ENCODE results near the gene SLC24A3.

The SLC24A3 gene

DNA sequence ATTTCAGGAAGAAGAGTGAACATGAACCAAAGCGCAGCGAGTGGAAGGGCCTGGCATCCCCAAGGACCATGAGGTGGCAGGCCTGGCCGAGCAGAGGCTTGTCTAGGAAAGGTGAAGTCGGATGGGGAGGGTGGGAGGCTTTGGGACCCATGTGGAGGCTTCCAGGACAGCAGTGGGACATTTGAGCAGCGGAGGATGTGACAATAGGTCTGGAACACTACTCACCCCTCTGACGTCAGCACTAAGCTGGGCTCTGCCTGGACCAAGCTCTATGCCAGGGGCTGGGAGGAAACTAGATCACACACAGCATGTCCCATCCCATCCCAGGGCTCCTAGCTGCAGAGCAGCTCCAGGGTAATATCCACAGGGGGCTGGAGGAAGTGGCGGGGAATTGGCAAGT is 370.3 kb downstream of the SLC24A3 start:
- Mint-ChIP-seq H3K4me3 (no peak overlapping the region), H3K9me3 (no peaks in the 10 kb centered on the region), H3K36me3 (ENCODE audit: low read depth) (no peaks in the 10 kb centered on the region), H3K27me3 (no peaks in the 10 kb centered on the region), H3K27ac (no peak overlapping the region), H3K4me1 (ENCODE audit: low read depth) (no peaks in the 10 kb centered on the region)

DNA sequence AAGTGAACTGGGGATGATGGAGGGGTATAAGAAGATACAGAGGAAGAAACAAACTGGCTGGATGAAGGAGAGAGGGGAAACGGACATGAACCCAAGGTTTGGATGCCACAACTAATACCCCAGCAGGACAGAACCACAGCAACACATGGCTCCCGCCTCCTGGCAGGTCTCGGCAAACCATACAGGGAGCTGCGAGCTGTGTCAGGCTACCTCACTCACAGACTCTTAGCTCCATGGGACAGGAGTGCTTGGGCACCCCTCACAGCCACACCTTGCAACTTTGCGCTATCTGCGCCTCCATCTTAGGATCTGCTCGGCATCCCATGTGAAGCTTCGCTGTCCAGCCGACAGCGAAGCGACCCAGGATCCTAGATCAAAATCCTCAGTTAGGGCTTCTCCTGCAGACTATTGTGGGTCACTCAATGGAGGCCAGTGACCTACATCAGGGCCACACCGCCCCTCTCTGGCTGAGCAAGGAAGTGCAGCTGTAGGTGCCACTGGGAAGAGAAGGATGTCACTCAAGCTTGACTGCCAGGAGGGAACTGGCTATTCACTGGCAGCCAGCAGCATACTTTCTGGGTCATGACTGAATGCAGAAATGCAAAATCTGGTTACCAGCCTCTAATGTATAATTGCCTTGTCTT is 371.2 kb downstream of the SLC24A3 start:
- Mint-ChIP-seq H3K4me3 (no peak overlapping the region), H3K36me3 (ENCODE audit: low read depth) (no peaks in the 10 kb centered on the region), H3K4me1 (ENCODE audit: low read depth) (no peaks in the 10 kb centered on the region), H3K27ac (no peak overlapping the region), H3K27me3 (no peaks in the 10 kb centered on the region), H3K9me3 (no peaks in the 10 kb centered on the region)

DNA sequence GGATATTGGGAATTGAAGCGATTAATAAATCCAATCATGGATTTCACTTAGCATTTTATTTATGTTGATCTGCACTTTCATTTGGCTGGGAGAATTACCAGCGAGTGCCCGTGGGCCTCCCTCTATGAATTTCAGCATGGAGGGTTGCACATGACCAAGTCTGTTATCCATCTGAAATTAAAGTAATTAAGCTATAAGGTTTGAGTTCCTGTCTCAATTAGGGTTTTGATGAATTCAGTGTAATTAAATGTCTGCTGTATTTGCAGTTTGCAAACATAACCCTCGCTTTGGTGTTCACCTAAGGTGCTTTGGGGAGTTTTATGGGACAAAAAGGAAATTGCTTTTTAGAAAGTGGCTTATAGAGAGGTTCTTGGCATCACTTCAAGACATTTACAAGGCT is 375.8 kb downstream of the SLC24A3 start:
- H3K9me3 Mint-ChIP-seq: no peaks in the 10 kb centered on the region
- no peaks in the 10 kb centered on the region for H3K27me3 Mint-ChIP-seq
- H3K36me3 Mint-ChIP-seq (ENCODE audit: low read depth): no peaks in the 10 kb centered on the region
- no peak overlapping the region for H3K27ac Mint-ChIP-seq
- no peaks in the 10 kb centered on the region for H3K4me1 Mint-ChIP-seq (ENCODE audit: low read depth)
- H3K4me3 Mint-ChIP-seq: no peak overlapping the region

DNA sequence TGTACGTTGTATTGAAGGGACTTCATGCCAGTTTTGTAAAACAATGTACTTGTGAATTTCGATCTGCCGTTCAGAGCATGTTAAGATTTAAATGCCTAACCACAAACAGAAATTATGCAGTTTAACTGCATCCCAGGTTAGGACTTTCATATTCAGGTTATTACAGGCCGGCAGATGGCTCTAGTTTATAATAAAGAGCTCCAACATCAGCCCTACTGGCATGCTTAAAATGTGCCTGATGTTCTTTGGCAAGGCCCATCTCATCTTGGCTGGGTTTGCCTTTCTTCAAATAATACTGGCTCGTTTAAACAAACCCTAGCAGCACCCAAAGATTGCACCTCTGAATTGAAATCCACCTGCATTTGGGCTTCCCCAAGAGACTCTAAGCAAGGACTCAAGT is 376.3 kb downstream of the SLC24A3 start:
- H3K27ac Mint-ChIP-seq: no peak overlapping the region
- no peaks in the 10 kb centered on the region for H3K36me3 Mint-ChIP-seq (ENCODE audit: low read depth)
- H3K9me3 Mint-ChIP-seq: no peaks in the 10 kb centered on the region
- H3K27me3 Mint-ChIP-seq: no peaks in the 10 kb centered on the region
- H3K4me3 Mint-ChIP-seq: no peak overlapping the region
- no peaks in the 10 kb centered on the region for H3K4me1 Mint-ChIP-seq (ENCODE audit: low read depth)

DNA sequence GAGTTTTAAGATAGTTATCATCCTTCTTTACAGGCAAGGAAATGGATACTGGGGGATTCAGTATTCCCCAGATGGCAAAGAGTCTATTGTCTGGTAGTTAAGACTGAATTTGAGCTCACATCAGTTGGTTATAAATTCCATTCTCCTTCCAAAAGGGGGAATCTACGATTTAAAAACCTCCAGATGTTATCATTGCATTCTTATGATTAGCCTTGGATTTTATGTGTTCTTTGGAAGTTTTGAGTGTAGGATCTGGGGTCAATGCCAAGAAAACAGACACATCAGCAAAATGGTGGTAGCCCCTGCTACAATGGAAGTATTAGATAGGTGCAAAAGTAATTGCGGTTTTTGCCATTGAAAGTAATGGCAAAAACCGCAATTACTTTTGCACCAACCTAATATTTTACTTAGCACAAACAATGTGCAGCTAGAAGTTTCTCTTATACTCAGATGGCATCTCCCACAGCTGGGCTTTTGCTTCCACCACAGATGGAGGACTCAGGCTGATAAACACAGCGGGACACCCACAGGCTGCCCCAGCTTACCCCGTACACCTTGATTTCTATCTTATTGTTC is 377.4 kb downstream of the SLC24A3 start:
- no peaks in the 10 kb centered on the region for H3K9me3 Mint-ChIP-seq
- H3K27me3 Mint-ChIP-seq: no peaks in the 10 kb centered on the region
- no peaks in the 10 kb centered on the region for H3K36me3 Mint-ChIP-seq (ENCODE audit: low read depth)
- H3K4me3 Mint-ChIP-seq: no peak overlapping the region
- no peaks in the 10 kb centered on the region for H3K4me1 Mint-ChIP-seq (ENCODE audit: low read depth)
- no peak overlapping the region for H3K27ac Mint-ChIP-seq

DNA sequence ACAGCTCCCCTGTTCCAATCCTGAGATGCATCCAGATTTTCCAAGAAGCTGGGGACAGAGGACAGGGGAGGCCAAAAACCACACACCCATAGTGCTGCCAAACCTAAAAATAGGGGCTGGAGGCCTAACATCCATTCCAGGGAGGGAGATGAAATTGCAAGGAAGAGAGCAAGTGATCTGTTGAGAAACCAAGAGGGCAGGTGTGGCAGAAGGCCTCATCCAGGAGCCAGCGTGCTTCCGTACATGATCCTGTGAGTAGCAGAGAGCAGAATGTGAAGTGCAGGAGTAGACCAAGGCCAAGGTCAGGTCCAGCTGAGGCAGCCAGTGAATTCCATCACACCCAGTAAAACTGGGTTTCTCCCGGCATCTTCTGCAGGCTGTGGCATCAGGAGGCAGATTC is 377.9 kb downstream of the SLC24A3 start:
- no peaks in the 10 kb centered on the region for H3K9me3 Mint-ChIP-seq
- H3K27me3 Mint-ChIP-seq: no peaks in the 10 kb centered on the region
- H3K27ac Mint-ChIP-seq: no peak overlapping the region
- no peak overlapping the region for H3K4me3 Mint-ChIP-seq
- no peaks in the 10 kb centered on the region for H3K4me1 Mint-ChIP-seq (ENCODE audit: low read depth)
- H3K36me3 Mint-ChIP-seq (ENCODE audit: low read depth): no peaks in the 10 kb centered on the region

DNA sequence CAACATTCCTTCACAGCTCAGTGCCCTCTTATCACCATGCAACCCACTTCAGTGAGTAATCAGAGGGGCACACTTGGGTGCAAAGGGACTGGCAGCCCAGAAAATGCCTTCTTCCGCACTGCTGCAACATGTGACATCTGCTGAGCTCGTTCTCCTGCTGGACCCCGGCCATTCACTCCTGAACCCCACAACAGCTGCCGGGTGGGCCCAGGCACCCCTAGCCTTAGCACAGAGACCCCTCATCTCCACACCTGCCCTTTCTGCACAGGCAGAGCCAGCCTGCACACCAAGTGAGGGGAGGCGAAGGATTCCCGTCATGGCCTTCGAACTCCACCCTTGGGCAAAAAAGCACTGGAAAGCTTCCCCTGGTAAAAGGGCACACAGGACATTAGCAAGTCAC is 381.3 kb downstream of the SLC24A3 start:
- Mint-ChIP-seq H3K4me3 (no peak overlapping the region), H3K36me3 (ENCODE audit: low read depth) (no peaks in the 10 kb centered on the region), H3K27me3 (no peaks in the 10 kb centered on the region), H3K4me1 (ENCODE audit: low read depth) (no peaks in the 10 kb centered on the region), H3K27ac (no peak overlapping the region), H3K9me3 (no peaks in the 10 kb centered on the region)

DNA sequence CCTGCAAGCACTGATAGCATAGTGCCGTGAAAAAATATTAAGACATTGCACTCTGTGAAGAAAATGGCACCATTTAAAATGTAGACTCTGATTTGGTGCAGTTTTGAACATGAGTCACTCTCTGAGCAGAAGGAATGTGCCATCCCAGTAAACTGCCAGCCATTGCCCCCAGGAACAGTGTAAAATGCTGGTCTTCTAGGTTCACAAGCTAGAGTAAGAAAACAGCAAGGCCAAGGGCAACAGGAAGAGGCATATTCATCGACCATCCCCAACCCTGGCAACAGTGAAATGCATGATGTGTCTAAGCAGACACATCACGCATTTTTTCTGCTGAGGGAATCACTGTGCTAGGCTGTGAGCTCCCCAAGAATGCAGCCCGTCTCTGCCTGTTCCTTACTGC is 382.5 kb downstream of the SLC24A3 start:
- no peaks in the 10 kb centered on the region for H3K4me1 Mint-ChIP-seq (ENCODE audit: low read depth)
- no peaks in the 10 kb centered on the region for H3K36me3 Mint-ChIP-seq (ENCODE audit: low read depth)
- no peaks in the 10 kb centered on the region for H3K9me3 Mint-ChIP-seq
- H3K27ac Mint-ChIP-seq: no peak overlapping the region
- no peaks in the 10 kb centered on the region for H3K27me3 Mint-ChIP-seq
- H3K4me3 Mint-ChIP-seq: no peak overlapping the region

DNA sequence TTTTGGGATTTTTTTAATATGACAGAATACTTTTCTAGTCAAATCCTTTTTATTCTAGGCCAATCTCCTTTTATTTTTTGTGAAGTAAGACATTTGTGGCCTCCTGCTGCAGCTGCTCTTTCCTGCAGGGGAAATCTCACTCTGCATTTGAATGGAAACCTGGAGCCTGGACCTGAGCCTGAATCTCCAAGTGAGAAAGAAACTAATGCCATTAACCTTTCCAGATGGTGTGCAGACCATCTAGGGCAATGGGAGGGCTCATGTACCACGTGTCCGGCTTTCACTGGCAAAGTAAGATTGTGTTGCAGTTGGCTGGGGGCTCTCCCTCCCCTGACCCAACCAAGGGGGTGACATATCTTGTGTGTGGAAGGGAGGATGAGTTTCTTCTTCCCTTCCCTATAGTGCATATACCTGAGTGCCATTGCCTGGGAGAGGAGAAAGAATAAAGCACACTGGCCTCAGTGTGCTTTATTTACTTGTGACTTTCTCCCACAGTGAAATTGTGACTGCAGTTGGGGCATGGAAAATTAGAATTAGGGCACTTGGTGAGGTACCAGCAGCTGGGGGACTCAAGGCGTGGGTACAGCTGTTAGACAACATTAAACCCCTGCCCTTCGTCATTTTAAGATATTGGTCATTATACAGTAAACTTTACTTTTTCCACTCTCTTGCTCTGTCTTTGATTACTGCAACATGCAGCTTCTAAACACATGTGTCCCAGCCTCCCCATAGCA is 385.8 kb downstream of the SLC24A3 start:
- Mint-ChIP-seq H3K9me3 (no peaks in the 10 kb centered on the region), H3K27ac (no peak overlapping the region), H3K4me3 (no peak overlapping the region)

DNA sequence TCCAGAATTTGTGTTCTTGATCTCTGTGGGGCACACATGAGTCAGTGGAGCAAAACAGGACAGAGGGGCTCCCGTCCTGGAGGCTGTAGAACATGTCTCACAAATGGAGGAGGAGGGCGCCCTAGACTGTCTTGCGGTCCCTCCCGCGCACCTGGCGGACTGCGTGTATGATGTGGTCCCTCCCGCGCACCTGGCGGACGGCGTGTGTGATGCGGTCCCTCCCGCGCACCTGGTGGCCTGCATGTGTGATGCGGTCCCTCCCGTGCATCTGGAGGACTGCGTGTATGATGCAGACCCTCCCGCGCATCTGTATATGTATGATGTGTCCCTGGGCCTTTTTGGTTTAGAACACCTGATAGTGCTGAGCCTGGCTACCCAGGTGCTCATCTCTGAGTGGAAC is 386.8 kb downstream of the SLC24A3 start:
- Mint-ChIP-seq H3K4me1 (ENCODE audit: low read depth) (no peaks in the 10 kb centered on the region), H3K36me3 (ENCODE audit: low read depth) (no peaks in the 10 kb centered on the region), H3K4me3 (no peak overlapping the region), H3K9me3 (no peaks in the 10 kb centered on the region), H3K27me3 (no peaks in the 10 kb centered on the region), H3K27ac (no peak overlapping the region)

More for the DNA sequence above, 385.8 kb downstream of the SLC24A3 start:
- no peaks in the 10 kb centered on the region for H3K36me3 Mint-ChIP-seq (ENCODE audit: low read depth)
- no peaks in the 10 kb centered on the region for H3K27me3 Mint-ChIP-seq
- H3K4me1 Mint-ChIP-seq (ENCODE audit: low read depth): no peaks in the 10 kb centered on the region

DNA sequence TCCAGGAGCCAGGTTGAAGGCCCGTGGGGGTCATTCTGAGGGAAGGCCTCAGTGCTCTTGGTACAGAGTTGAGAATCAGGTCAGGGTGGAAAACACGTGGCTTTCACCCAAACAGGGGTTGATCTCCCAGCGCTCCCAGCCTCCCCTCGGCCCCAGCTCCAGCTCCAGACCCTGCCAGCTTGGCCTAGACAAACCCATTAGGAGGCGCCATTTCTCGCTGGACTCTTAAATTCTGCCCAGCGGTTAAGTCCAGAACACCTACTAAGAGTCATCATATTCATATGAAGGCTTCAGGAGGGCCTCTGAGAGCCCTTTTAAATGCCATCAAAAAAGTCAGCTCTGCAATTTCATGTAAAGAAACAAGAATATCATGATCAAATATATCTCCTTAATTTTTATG is 387.6 kb downstream of the SLC24A3 start:
- Mint-ChIP-seq H3K4me1 (ENCODE audit: low read depth) (no peaks in the 10 kb centered on the region), H3K4me3 (no peak overlapping the region), H3K27me3 (no peaks in the 10 kb centered on the region), H3K36me3 (ENCODE audit: low read depth) (no peaks in the 10 kb centered on the region), H3K27ac (no peak overlapping the region), H3K9me3 (no peaks in the 10 kb centered on the region)

DNA sequence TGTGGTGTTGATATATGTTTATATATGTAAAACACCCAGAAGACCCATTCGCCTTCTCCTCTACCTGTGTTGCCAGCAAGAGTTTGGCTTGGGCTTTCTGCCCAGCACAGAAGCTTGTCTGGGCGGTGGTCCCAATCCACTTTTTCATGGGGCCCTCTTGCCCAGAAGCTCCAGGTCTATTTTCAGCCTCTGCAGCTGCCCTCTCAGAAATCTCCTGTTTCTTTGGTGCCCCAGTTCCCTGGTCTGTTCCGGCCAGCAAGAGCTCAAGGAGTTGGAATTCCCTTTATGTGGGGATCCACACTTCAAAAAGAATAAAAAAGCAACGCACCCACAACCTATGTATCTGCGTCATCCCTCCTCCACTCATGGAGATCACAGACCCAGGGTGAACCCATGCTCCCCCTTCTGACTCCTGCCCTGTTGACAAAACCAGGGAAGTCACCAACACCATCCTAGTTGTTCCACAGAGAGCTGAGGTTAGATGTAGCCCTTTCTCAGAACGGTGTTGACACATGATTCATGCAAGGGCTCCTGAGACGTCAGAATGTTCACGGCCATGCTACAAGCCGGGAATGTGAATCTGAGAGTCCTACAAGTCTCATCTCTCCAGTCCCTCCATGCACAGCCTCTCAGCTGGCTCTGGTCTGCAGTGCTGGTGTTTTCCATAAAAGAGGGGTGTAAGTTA is 388.8 kb downstream of the SLC24A3 start:
- H3K9me3 Mint-ChIP-seq: no peaks in the 10 kb centered on the region
- no peak overlapping the region for H3K4me3 Mint-ChIP-seq
- H3K27ac Mint-ChIP-seq: no peak overlapping the region
- no peaks in the 10 kb centered on the region for H3K4me1 Mint-ChIP-seq (ENCODE audit: low read depth)
- no peaks in the 10 kb centered on the region for H3K27me3 Mint-ChIP-seq
- no peaks in the 10 kb centered on the region for H3K36me3 Mint-ChIP-seq (ENCODE audit: low read depth)

DNA sequence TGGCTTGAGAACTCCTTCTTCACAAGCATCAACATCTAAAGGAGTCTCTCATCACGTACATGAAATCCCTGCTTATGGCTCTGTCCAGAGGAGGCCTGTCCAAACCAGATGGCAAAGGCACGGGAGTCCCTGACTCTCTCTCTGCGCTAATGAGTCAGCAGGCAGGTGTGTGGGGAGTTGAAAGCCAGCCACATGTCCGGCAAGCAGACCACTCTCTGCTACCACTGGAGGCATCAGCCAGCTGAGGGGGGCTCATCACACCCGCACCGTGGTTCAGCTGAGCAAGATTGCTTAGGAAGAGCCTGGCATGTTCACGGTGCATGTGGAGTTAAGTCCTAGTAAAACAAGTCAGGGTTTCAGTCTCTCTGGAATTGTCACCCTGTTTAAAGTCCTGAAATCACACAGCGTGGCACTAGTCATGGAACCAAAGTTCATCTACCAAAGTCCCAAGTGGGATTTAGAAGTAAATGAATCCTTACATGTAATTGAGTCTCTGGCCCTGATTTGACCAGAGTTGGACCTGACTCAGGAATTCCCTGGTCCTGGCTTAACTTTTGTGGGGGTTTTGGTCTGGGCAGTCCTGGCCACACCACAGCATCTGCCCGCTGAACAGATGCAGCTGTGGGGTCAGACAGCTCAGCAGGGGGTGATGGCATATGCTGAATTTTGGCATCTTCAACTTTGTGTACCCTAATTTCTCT is 390.4 kb downstream of the SLC24A3 start:
- H3K36me3 Mint-ChIP-seq (ENCODE audit: low read depth): no peaks in the 10 kb centered on the region
- no peaks in the 10 kb centered on the region for H3K4me1 Mint-ChIP-seq (ENCODE audit: low read depth)
- H3K4me3 Mint-ChIP-seq: no peak overlapping the region
- H3K27me3 Mint-ChIP-seq: no peaks in the 10 kb centered on the region
- H3K9me3 Mint-ChIP-seq: no peaks in the 10 kb centered on the region
- H3K27ac Mint-ChIP-seq: no peak overlapping the region

DNA sequence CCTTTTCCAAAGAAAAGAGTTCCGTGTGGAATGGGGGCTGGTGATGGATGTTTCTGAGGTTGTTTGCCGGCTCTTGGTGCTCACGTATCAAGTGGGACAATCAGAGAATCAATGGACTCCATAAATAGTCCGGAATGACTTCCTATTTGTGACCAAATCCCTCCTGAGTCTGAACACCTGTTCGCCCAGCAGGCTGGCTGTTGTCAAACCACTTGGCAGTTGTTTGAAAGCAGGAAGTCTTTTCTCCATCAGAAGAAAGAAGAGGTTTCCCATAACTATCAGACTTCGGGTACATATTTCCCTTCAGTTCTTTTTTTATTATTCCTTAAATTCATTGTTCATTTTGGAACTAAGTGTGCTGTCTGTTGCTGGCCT is 390.9 kb downstream of the SLC24A3 start:
- H3K4me3 Mint-ChIP-seq: no peak overlapping the region
- H3K36me3 Mint-ChIP-seq (ENCODE audit: low read depth): no peaks in the 10 kb centered on the region
- H3K27ac Mint-ChIP-seq: no peak overlapping the region
- H3K9me3 Mint-ChIP-seq: no peaks in the 10 kb centered on the region
- no peaks in the 10 kb centered on the region for H3K4me1 Mint-ChIP-seq (ENCODE audit: low read depth)
- H3K27me3 Mint-ChIP-seq: no peaks in the 10 kb centered on the region

Measured in stimulated activated naive CD8-positive, alpha-beta T cell treated with anti-CD3 and anti-CD28 coated beads, Interleukin-15, Interleukin-2, amounts not matched to agents 100 ng/mL and 50 ng/mL, for 24 hours (primary cell).